Activated CD8-positive, alpha-beta memory T cell treated with anti-CD3 and anti-CD28 coated beads for 36 hours (primary cell): Measurements from ENCODE around the gene G2E3. TPM values are rescaled to one million over a fixed set of nuclear protein-coding genes. Genes with fewer than 3 reads are reported as not detected.
"Not testable (repeated sequence)": the region's sequence is repeated elsewhere in the genome, so short reads cannot be mapped to it uniquely, and the experiment has no call there.

ENCODE experiments used
- CTCF ChIA-PET: fragments of 350-600 bp; sonication (Branson Sonifier 250); formaldehyde crosslinking; loops from one replicate; lab custom pipeline; 2021; ENCODE audit warnings: antibody characterized with exemption; lab: Charles Lee
- POLR2A ChIA-PET: fragments of 350-600 bp; sonication (Branson Sonifier 250); formaldehyde crosslinking; loops from one replicate; lab custom pipeline; 2021; ENCODE audit warnings: antibody characterized with exemption; lab: Charles Lee
- total RNA-seq, 2 experiments: library from RNA; stranded (reverse); gene quantifications; one replicate each; pipeline ENCODE4 v1.2.3, GENCODE V29; 2021

Gene G2E3
- total RNA-seq, 2 experiments from 2014 or later, result 20.2 to 20.7 TPM

- ChIA-PET CTCF (no interaction called here), POLR2A (no interaction called here)
Measured at GRCh38 chr14:30553311-30553989, 5.5 kb upstream of the G2E3 start.

DNA sequence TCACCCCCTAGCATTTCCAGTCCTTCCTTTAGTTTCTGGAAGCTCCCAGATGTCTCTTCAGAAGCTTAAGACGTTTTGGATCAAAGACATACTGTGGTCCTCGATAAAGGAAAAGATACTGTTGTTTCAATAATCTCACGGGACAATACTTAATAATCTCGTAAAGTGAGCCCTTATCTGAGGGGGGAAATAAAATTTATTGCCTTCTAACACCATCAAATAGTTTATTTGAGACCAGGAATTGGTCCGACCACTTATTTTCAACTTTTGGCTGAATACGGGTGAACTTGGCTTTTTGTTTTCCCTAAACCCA lies 640 bp upstream of the G2E3 start:
- ChIA-PET POLR2A (no interaction called here), CTCF (interaction anchor here (0.7 kb wide), 1 partner anchor 460 kb away, joined by 4 read pairs; no protein-coding TSS in a partner anchor)

- CTCF ChIA-PET, result no interaction called here
- POLR2A ChIA-PET, result no interaction called here
Measured at GRCh38 chr14:30559638-30560091, 707 bp downstream of the G2E3 start.

DNA sequence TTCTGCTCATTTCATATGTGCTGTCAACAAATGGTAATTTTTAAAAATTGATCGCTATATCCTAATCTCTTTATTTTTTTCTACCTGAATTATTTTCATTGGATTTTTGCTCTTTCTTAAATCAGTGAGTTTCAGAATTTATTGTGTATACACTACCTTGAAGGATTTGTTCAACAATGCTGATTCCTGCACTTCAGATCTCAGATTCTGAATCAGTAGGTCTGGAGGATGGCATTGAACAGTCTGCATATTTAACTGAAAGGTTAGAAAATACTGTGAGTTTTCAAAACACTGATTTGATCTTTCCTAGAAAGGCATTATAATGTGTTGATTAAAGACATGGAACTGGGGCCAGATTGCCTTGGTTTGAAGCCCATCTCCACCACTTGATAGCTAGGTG lies 1.6 kb downstream of the G2E3 start:
- ChIA-PET POLR2A (no interaction called here), CTCF (no interaction called here)

DNA sequence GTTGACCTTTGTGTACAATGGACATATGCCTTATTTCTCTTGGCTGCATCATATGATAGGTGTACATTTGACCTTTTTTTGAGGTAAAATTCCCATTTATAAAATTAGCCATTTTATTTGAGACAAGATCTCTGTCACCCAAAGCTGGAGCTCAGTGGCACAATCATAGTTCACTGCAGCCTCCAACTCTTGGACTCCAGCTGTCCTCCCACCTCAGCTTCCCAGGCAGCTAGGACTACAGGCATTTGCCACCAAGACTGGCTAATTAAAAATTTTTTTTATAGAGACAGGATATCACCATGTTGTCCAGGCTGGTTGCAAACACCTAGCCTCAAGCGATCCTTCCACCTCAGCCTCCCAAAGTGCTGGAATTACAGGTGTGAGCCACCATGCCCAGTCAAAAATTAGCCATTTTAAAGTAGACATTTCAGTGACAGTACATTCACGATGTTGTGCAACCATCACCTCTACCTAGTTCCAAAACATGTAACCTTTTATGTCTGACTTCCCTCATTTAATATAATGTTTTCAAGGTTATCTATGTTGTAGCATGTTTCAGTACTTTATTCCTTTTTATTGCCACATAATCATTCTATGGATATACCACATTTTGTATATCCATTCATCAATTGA lies 5.4 kb downstream of the G2E3 start:
- POLR2A ChIA-PET, result no interaction called here
- CTCF ChIA-PET, result no interaction called here

DNA sequence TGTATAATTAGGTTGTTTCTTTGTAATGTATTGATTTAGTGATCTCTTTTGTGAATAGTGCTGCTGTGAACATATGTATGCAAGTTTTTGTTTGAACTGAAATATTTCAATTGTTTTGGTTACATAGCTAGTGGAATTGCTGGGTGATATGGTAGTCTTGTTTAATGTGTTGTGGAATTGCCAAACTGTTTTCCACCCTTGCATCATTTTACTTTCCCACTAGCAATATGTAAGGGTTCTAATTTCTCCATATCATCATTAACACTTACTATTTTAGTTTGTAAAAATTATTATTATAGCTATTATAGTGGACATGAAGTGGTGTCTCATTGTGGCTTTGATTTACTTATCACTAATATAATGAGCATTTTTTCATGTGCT lies 5.9 kb downstream of the G2E3 start:
- CTCF ChIA-PET, result no interaction called here
- POLR2A ChIA-PET, result no interaction called here

- ChIA-PET POLR2A (no interaction called here), CTCF (no interaction called here)
Measured at GRCh38 chr14:30569216-30569902, 10.4 kb downstream of the G2E3 start.

- POLR2A ChIA-PET, result no interaction called here
Measured at GRCh38 chr14:30569903-30570226, 10.9 kb downstream of the G2E3 start.

GRCh38 chr14:30572237-30572636 lies 13.3 kb downstream of the G2E3 start:
- POLR2A ChIA-PET, result no interaction called here
- CTCF ChIA-PET, result no interaction called here

More at GRCh38 chr14:30569903-30570226, 10.9 kb downstream of the G2E3 start:
- CTCF ChIA-PET, result no interaction called here

- ChIA-PET POLR2A (no interaction called here), CTCF (no interaction called here)
Measured at GRCh38 chr14:30572771-30573170, 13.8 kb downstream of the G2E3 start.

DNA sequence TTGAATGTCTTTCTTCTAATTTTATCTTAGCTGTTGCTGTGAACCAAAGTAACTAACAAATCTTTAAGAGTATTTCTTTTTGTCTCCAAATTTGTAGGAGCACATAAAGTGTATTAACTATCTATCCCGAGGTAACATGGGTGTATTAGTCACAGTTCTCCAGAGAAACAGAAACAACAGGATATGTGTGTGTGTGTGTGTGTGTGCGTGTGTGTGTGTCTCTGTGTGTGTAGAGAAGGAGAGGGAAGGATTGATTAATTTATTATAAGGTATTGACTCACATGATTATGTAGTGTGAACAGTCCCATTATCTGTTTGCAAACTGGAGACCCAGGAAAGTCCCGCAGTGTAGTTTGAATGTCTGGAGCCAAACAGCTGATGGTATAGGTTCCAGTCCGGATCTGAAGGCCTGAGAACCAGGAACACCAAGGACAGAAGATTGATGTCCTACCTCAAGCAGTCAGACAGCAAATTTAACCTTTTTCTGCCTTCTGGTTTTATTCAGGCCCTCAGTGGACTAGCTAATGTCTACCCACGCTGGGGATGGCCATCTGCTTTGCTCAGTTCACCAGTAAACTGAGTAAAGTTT lies 14.4 kb downstream of the G2E3 start:
- POLR2A ChIA-PET, result no interaction called here
- CTCF ChIA-PET, result no interaction called here

DNA sequence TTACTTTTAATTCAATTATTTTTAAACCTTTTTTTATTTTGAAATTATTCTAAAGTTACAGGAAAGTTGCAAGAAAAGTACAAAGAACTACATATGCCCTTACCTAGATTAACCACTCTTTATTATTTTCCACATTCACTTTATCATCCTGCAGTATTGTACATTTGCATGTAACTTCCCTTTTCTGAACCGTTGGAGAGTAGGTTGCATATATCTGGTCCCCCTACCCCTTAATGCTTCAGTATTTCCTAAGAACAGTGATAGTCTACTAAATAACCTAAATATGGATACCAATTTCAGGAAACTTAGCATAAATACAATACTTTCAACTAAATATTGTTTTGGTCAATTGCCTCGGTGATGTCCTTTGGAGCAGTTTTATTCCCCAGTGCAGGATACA lies 15.0 kb downstream of the G2E3 start:
- POLR2A ChIA-PET, result no interaction called here
- CTCF ChIA-PET, result no interaction called here

DNA sequence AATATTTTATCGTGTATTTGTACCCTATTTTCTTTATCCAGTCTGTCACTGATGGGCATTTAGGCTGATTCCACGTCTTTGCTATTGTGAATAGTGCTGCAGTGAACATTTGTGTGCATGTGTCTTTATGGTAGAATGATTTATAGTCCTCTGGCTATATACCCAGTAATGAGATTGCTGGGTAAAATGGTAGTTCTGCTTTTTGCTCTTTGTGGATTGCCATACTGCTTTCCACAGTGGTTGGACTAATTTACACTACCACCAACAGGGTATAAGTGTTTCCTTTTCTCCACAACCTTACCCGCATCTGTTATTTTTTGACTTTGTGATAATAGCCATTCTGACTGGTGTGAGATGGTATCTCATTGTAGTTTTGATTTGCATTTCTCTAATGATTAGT lies 15.8 kb downstream of the G2E3 start:
- CTCF ChIA-PET, POLR2A ChIA-PET: not testable (repeated sequence)

GRCh38 chr14:30576333-30576732 lies 17.4 kb downstream of the G2E3 start:
- POLR2A ChIA-PET, result not testable (repeated sequence)
- CTCF ChIA-PET, result interaction anchor here (0.7 kb wide), 1 partner anchor 49 kb away, joined by 3 read pairs; no protein-coding TSS in a partner anchor

DNA sequence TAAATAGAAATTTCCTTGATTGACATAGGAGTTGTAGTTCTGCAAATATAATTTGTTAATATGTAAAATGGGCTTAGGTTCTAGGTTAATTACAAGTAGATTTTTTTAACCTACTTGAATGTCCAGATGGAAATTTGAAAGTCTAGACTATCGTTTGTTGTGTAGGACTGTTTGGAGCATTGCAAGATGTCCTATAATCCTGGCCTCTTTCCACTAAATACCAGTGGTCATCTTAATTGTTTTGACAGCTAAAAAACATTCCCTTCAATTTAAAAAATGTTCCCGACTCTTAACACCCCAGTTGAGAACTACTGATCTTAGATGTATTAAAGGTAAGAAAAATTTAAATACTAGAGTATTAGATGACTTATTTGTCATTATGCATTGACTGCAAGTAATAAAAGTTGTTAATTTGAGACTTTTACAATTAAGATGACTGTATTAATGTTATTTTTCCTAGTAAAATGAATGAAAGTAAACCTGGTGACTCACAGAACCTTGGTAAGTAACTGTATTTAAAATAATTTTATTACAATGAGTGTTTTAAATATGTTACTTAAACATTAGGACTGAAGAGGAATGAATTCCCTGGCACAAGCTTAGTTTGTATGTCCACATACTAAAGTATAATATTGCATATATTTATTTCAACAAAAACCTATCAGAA lies 21.8 kb downstream of the G2E3 start:
- CTCF ChIA-PET, result interaction anchor here (0.6 kb wide), 2 partner anchors 93 to 1600 kb away, joined by 3 read pairs; no protein-coding TSS in a partner anchor
- POLR2A ChIA-PET, result no interaction called here

GRCh38 chr14:30581283-30581625 lies 22.3 kb downstream of the G2E3 start:
- ChIA-PET CTCF (interaction anchor here (0.6 kb wide), 1 partner anchor 94 kb away, joined by 3 read pairs; no protein-coding TSS in a partner anchor), POLR2A (no interaction called here)

GRCh38 chr14:30582376-30582775 lies 23.4 kb downstream of the G2E3 start:
- ChIA-PET POLR2A (no interaction called here), CTCF (no interaction called here)

- CTCF ChIA-PET, result no interaction called here
Measured at GRCh38 chr14:30584058-30584630, 25.2 kb downstream of the G2E3 start.

DNA sequence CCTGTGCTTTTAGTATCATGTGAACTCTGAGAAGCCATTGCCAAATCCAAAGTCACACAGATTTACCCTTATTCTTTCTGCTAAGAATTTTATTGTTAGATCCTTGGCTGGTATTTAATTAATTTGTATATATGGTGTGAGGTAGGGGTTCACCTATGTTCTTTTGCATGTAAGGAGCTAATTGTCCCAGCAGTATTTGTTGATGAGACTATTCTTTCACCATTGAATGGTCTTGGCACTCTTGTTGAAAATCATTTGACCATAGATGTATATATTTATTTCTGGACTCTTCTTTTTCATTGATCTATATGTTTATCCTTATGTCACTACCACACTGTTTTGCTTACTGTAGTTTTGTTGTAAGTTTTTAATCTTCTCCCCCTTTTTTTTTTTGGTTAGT lies 26.2 kb downstream of the G2E3 start:
- ChIA-PET POLR2A (no interaction called here), CTCF (no interaction called here)

More at GRCh38 chr14:30584058-30584630, 25.2 kb downstream of the G2E3 start:
- POLR2A ChIA-PET, result no interaction called here

GRCh38 chr14:30587141-30587540 lies 28.2 kb downstream of the G2E3 start:
- CTCF ChIA-PET, result no interaction called here
- POLR2A ChIA-PET, result no interaction called here
